Neural cell (in vitro differentiated cells): ENCODE measurements around the gene SOX30. TPM values are rescaled to one million over a fixed set of nuclear protein-coding genes. Genes with fewer than 3 reads are reported as not detected.

Experiments used
- H2AFZ ChIP-seq: fragments of 200-600, 300-800 bp; sonication (generic), shearing (Covaris generic); 2 replicates; pipeline ENCODE4 v1.6.0; 2014; ENCODE audit warnings: low read depth, mild to moderate bottlenecking, antibody characterized with exemption, low read length, moderate library complexity
- H3F3A ChIP-seq: fragments of 200-600 bp; shearing (Covaris generic); 2 replicates; pipeline ENCODE4 v1.6.1; 2016; ENCODE audit warnings: mild to moderate bottlenecking, moderate library complexity, mixed read lengths, antibody characterized with exemption, low read length; ENCODE audit not compliant: insufficient read depth, poor library complexity, severe bottlenecking
- H3K27ac ChIP-seq: fragments of 200-600, 300-800 bp; sonication (generic), shearing (Covaris generic); 2 replicates; pipeline ENCODE4 v1.5.1; 2014; ENCODE audit warnings: mild to moderate bottlenecking, low read length, moderate library complexity
- H3K27me3 ChIP-seq: fragments of 300-800, 200-600 bp; sonication (generic), shearing (Covaris generic); 2 replicates; pipeline ENCODE4 v1.6.0; 2014; ENCODE audit warnings: mild to moderate bottlenecking, low read depth, low read length, moderate library complexity; ENCODE audit not compliant: insufficient read depth
- H3K36me3 ChIP-seq: fragments of 300-800, 200-600 bp; sonication (generic), shearing (Covaris generic); 2 replicates; pipeline ENCODE4 v1.5.1; 2014; ENCODE audit warnings: mild to moderate bottlenecking, antibody characterized with exemption, low read length, moderate library complexity; ENCODE audit not compliant: insufficient read depth
- H3K4me2 ChIP-seq: fragments of 300-800, 200-600 bp; sonication (generic), shearing (Covaris generic); 2 replicates; pipeline ENCODE4 v1.6.0; 2014; ENCODE audit warnings: mild to moderate bottlenecking, low read length
- H3K4me3 ChIP-seq: fragments of 300-800, 200-600 bp; sonication (generic), shearing (Covaris generic); 2 replicates; pipeline ENCODE4 v1.5.1; 2014; ENCODE audit warnings: mild to moderate bottlenecking, low read length, moderate library complexity
- H3K79me2 ChIP-seq: fragments of 200-600 bp; shearing (Covaris generic); replicated peaks from 2 replicates; pipeline ENCODE4 v1.6.0; 2014; ENCODE audit warnings: mild to moderate bottlenecking, low read length, moderate library complexity; ENCODE audit not compliant: insufficient read depth
- H3K9ac ChIP-seq: fragments of 300-800, 200-600 bp; sonication (generic), shearing (Covaris generic); 2 replicates; pipeline ENCODE4 v1.6.1; 2016; ENCODE audit warnings: mild to moderate bottlenecking, low read length, mixed read lengths
- H3K9me2 ChIP-seq: fragments of 200-600 bp; shearing (Covaris generic); 2 replicates; pipeline ENCODE4 v1.6.1; 2016; ENCODE audit warnings: mild to moderate bottlenecking, low read length, mixed read lengths; ENCODE audit not compliant: insufficient read depth
- H3K9me3 ChIP-seq: fragments of 200-600, 300-800 bp; sonication (generic), shearing (Covaris generic); 2 replicates; pipeline ENCODE4 v1.6.1; 2016; ENCODE audit warnings: mild to moderate bottlenecking, mixed run types, low read length, moderate library complexity, mixed read lengths
- H4K20me1 ChIP-seq: fragments of 200-600 bp; shearing (Covaris generic); 2 replicates; pipeline ENCODE4 v1.6.1; 2016; ENCODE audit warnings: mild to moderate bottlenecking, mixed run types; ENCODE audit not compliant: insufficient read depth
- CTCF ChIP-seq: fragments of 450-650 bp; IDR thresholded peaks from 2 replicates; pipeline ENCODE4 v1.5.1; 2014; ENCODE audit warnings: antibody characterized with exemption, mild to moderate bottlenecking, moderate library complexity; ENCODE audit not compliant: poor library complexity, severe bottlenecking
- EP300 ChIP-seq: fragments of 450-650 bp; conservative IDR thresholded peaks from 2 replicates; pipeline ENCODE4 v1.6.1; 2014; ENCODE audit warnings: antibody characterized with exemption, mild to moderate bottlenecking, moderate library complexity; ENCODE audit not compliant: poor library complexity, severe bottlenecking
- EZH2 ChIP-seq: fragments of 200-600, 300-800 bp; shearing (Covaris generic), sonication (generic); IDR thresholded peaks from 2 replicates; pipeline ENCODE4 v1.6.1; 2014; ENCODE audit warnings: antibody characterized with exemption, low read length, borderline replicate concordance, mild to moderate bottlenecking; ENCODE audit not compliant: insufficient read depth, poor library complexity, severe bottlenecking
- MXI1 ChIP-seq: fragments of 450-650 bp; conservative IDR thresholded peaks from 2 replicates; pipeline ENCODE4 v1.6.1; 2014; ENCODE audit warnings: antibody characterized with exemption, mild to moderate bottlenecking; ENCODE audit not compliant: poor library complexity, severe bottlenecking
- POLR2AphosphoS5 ChIP-seq: IDR thresholded peaks from 2 replicates; pipeline ENCODE4 v1.6.1; 2012
- RAD21 ChIP-seq: fragments of 450-650 bp; conservative IDR thresholded peaks from 2 replicates; pipeline ENCODE4 v1.6.1; 2014; ENCODE audit warnings: antibody characterized with exemption, mild to moderate bottlenecking, moderate library complexity
- REST ChIP-seq: IDR thresholded peaks from 2 replicates; pipeline ENCODE4 v1.6.1; 2012; ENCODE audit warnings: borderline replicate concordance
- SMC3 ChIP-seq: fragments of 450-650 bp; conservative IDR thresholded peaks from 2 replicates; pipeline ENCODE4 v1.6.1; 2014; ENCODE audit warnings: antibody characterized with exemption, mild to moderate bottlenecking, moderate library complexity; ENCODE audit not compliant: poor library complexity
- TAF1 ChIP-seq: IDR thresholded peaks from 2 replicates; pipeline ENCODE4 v1.6.1; 2012; ENCODE audit warnings: low read depth
- polyA plus RNA-seq: library from polyadenylated mRNA; depleted of rRNA; stranded (reverse); fragments of >200 nt; gene quantifications from 2 replicates; pipeline ENCODE4 v1.2.3, GENCODE V29; 2014

SOX30 gene
- polyA plus RNA-seq, 1 donor from 2014 or later, result not detected

DNA sequence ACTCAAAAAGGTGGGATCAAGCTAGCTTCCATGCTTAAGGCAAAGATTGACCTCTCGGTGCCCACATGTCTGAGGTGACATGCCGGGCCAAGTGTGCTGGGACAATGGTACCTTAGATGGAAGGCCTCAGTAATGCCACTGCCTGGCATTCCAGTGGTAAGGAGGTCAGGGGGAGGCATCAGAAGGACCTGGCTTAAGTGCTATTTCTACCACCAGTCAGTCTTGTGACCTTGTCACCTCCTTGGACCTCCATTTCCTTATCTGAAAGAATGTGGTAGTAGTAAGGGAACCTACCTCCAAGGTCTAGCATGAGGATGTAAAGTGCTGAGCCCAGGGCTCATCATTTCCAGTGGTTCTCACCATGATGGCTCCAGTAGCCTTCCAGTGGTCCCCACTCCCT is 28.0 kb upstream of the SOX30 start:
- Histone ChIP-seq H3K79me2 (no peaks in the 10 kb centered on the region), H2AFZ (no peak overlapping the region), H3K4me2 (no peak overlapping the region), H3K36me3 (no peaks in the 10 kb centered on the region), H3K9ac (no peak overlapping the region), H3K4me3 (no peak overlapping the region), H3K9me3 (no peaks in the 10 kb centered on the region), H3K27me3 (no peaks in the 10 kb centered on the region), H3F3A (no peaks in the 10 kb centered on the region), H3K27ac (no peak overlapping the region), H4K20me1 (no peaks in the 10 kb centered on the region), H3K9me2 (no peaks in the 10 kb centered on the region)
- TF ChIP-seq TAF1 (no peak), EP300 (no peak), CTCF (no peak), EZH2 (no peak), MXI1 (no peak), SMC3 (no peak), REST (no peak), RAD21 (no peak)

DNA sequence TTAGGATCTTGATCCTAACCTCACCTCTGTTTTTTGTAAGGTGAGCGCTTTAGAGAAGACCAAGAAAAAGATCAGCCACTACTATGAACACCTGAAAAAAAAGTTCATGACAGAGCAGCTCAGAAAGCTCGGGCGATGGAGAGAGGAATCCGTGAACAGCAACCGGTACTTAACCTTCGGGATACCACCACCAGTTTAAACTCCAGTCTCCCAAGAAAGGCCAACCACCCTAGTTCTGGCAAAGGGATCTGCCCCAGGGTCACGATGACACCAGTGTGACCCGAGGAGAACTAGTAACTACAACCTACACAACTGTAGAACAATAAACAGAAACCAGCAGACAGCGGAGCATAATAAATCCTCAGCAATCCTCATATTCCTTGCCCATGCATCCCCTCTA is 27.6 kb upstream of the SOX30 start:
- no peaks in the 10 kb centered on the region for H3K9me3 ChIP-seq
- TF ChIP-seq REST (no peak), EP300 (no peak), RAD21 (no peak), EZH2 (no peak), POLR2AphosphoS5 (no peak), SMC3 (no peak), MXI1 (no peak), CTCF (no peak), TAF1 (no peak)
- no peak overlapping the region for H3K9ac ChIP-seq
- no peak overlapping the region for H3K4me2 ChIP-seq
- H3K79me2 ChIP-seq, result no peaks in the 10 kb centered on the region
- H2AFZ ChIP-seq, result no peak overlapping the region
- no peaks in the 10 kb centered on the region for H4K20me1 ChIP-seq
- no peaks in the 10 kb centered on the region for H3K36me3 ChIP-seq
- H3K4me3 ChIP-seq, result no peak overlapping the region
- H3K9me2 ChIP-seq, result no peaks in the 10 kb centered on the region
- H3K27me3 ChIP-seq, result no peaks in the 10 kb centered on the region
- H3F3A ChIP-seq, result no peaks in the 10 kb centered on the region
- no peak overlapping the region for H3K27ac ChIP-seq
